SU-DHL-6 (cell line): ENCODE measurements around the gene OR1J4.
"Not testable (repeated sequence)": the region's sequence is repeated elsewhere in the genome, so short reads cannot be mapped to it uniquely, and the experiment has no call there.

Source experiments
- H2AFZ ChIP-seq: fragments of 200-600 bp; sonication (generic); 2 replicates; pipeline ENCODE4 v1.6.1; 2014; ENCODE audit warnings: low read depth, mild to moderate bottlenecking, moderate library complexity, mixed read lengths, antibody characterized with exemption, low read length; ENCODE audit not compliant: severe bottlenecking
- H3F3A ChIP-seq: fragments of 200-600 bp; shearing (Covaris generic); 2 replicates; pipeline ENCODE4 v1.6.0; 2016; ENCODE audit warnings: antibody characterized with exemption, mild to moderate bottlenecking; ENCODE audit not compliant: insufficient read depth
- H3K27ac ChIP-seq: fragments of 200-600 bp; sonication (generic); 2 replicates; pipeline ENCODE4 v1.5.1; 2016; ENCODE audit warnings: low read depth, mild to moderate bottlenecking, low read length, moderate library complexity, mixed read lengths
- H3K27me3 ChIP-seq: fragments of 200-600 bp; sonication (generic), shearing (Covaris generic); 2 replicates; pipeline ENCODE4 v1.6.0; 2014; ENCODE audit warnings: mild to moderate bottlenecking, low read length
- H3K36me3 ChIP-seq: fragments of 200-600 bp; sonication (generic); 2 replicates; pipeline ENCODE4 v1.6.1; 2014; ENCODE audit warnings: mild to moderate bottlenecking, low read length, mixed read lengths
- H3K4me2 ChIP-seq: fragments of 300-600, 200-600 bp; shearing (Covaris generic), sonication (generic); 2 replicates; pipeline ENCODE4 v1.6.0; 2014; ENCODE audit warnings: low read length, low read depth, mild to moderate bottlenecking; ENCODE audit not compliant: poor library complexity, severe bottlenecking
- H3K4me3 ChIP-seq: fragments of 200-600 bp; sonication (generic); 2 replicates; pipeline ENCODE4 v1.5.1; 2014; ENCODE audit warnings: antibody characterized with exemption, low read length, mild to moderate bottlenecking, mixed read lengths; ENCODE audit not compliant: insufficient read depth, poor library complexity, severe bottlenecking
- H3K79me2 ChIP-seq: fragments of 200-600 bp; sonication (generic); 2 replicates; pipeline ENCODE4 v1.6.1; 2014; ENCODE audit warnings: mild to moderate bottlenecking, low read length, moderate library complexity; ENCODE audit not compliant: insufficient read depth
- H3K9ac ChIP-seq: fragments of 200-600 bp; sonication (generic); 2 replicates; pipeline ENCODE4 v1.7.0; 2014; ENCODE audit warnings: mild to moderate bottlenecking, low read length
- H3K9me2 ChIP-seq: fragments of 200-600 bp; sonication (generic); replicated peaks from 2 replicates; pipeline ENCODE4 v1.6.1; 2014; ENCODE audit warnings: low read length; ENCODE audit not compliant: insufficient read depth
- H3K9me3 ChIP-seq: fragments of 200-600 bp; sonication (generic); 2 replicates; pipeline ENCODE4 v1.6.1; 2014; ENCODE audit warnings: low read length, mixed read lengths; ENCODE audit not compliant: insufficient read depth
- H4K20me1 ChIP-seq: fragments of 200-600 bp; sonication (generic); 2 replicates; pipeline ENCODE4 v1.6.1; 2014; ENCODE audit warnings: low read depth, mild to moderate bottlenecking, antibody characterized with exemption, low read length, moderate library complexity, mixed read lengths
- EZH2phosphoT487 ChIP-seq: fragments of 200-600 bp; sonication (generic), shearing (Covaris generic); conservative IDR thresholded peaks from 2 replicates; pipeline ENCODE4 v1.6.1; 2018; ENCODE audit warnings: mild to moderate bottlenecking, antibody characterized with exemption, low read length, moderate library complexity, mixed read lengths
- TF ChIP-seq, protein P1 (sequence below): fragments of 200-600 bp; sonication (generic); IDR thresholded peaks from one replicate; pipeline ENCODE4 v1.5.1; 2017; ENCODE audit warnings: antibody characterized with exemption, mild to moderate bottlenecking, low read length, moderate library complexity; ENCODE audit not compliant: insufficient read depth, poor library complexity, severe bottlenecking

Gene OR1J4

GRCh38 chr9:122519376-122519775 lies 435 bp downstream of the OR1J4 start:
- Histone ChIP-seq H3K27me3 (no peaks in the 10 kb centered on the region), H3K9ac (no peak overlapping the region), H3K27ac (no peak overlapping the region), H3K4me2 (no peak overlapping the region), H3K9me2 (no peaks in the 10 kb centered on the region), H3K36me3 (no peaks in the 10 kb centered on the region), H3K79me2 (no peaks in the 10 kb centered on the region), H3F3A (no peaks in the 10 kb centered on the region), H2AFZ (no peak overlapping the region), H3K9me3 (no peaks in the 10 kb centered on the region), H4K20me1 (no peaks in the 10 kb centered on the region), H3K4me3 (no peak overlapping the region)
- no peak for TF ChIP-seq EZH2phosphoT487
- TF ChIP-seq, protein P1, sequence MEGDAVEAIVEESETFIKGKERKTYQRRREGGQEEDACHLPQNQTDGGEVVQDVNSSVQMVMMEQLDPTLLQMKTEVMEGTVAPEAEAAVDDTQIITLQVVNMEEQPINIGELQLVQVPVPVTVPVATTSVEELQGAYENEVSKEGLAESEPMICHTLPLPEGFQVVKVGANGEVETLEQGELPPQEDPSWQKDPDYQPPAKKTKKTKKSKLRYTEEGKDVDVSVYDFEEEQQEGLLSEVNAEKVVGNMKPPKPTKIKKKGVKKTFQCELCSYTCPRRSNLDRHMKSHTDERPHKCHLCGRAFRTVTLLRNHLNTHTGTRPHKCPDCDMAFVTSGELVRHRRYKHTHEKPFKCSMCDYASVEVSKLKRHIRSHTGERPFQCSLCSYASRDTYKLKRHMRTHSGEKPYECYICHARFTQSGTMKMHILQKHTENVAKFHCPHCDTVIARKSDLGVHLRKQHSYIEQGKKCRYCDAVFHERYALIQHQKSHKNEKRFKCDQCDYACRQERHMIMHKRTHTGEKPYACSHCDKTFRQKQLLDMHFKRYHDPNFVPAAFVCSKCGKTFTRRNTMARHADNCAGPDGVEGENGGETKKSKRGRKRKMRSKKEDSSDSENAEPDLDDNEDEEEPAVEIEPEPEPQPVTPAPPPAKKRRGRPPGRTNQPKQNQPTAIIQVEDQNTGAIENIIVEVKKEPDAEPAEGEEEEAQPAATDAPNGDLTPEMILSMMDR, result no peak

- Histone ChIP-seq H3K9ac (no peak overlapping the region), H3K9me3 (no peaks in the 10 kb centered on the region)
Measured at GRCh38 chr9:122526602-122527001, 7.7 kb downstream of the OR1J4 start.

GRCh38 chr9:122527193-122527592 lies 8.3 kb downstream of the OR1J4 start, which contains the start of gene OR1N1:
Gene OR1N1, minus strand, starts transcription at chr9:122527293. Its CDS starts 0 bp downstream, at chr9:122527293.
- Histone ChIP-seq H3K4me3 (no peak within 1 kb of the TSS), H3K4me2 (no peak within 1 kb of the TSS), H2AFZ (no peak within 1 kb of the TSS), H3K9ac (no peak within 1 kb of the TSS), H3K36me3 (no peaks in the 10 kb centered on the region), H3K9me2 (no peaks in the 10 kb centered on the region), H3K79me2 (no peaks in the 10 kb centered on the region), H3F3A (no peaks in the 10 kb centered on the region), H4K20me1 (no peaks in the 10 kb centered on the region), H3K27me3 (no peaks in the 10 kb centered on the region), H3K9me3 (no peaks in the 10 kb centered on the region), H3K27ac (no peak within 1 kb of the TSS)
- TF ChIP-seq, protein P1, result no peak
- no peak for TF ChIP-seq EZH2phosphoT487

More at GRCh38 chr9:122526602-122527001, 7.7 kb downstream of the OR1J4 start:
- H3K4me3 ChIP-seq, result no peak overlapping the region
- no peaks in the 10 kb centered on the region for H3K36me3 ChIP-seq
- TF ChIP-seq, protein P1, result no peak
- TF ChIP-seq EZH2phosphoT487, result no peak
- H3K79me2 ChIP-seq, result no peaks in the 10 kb centered on the region
- no peak overlapping the region for H2AFZ ChIP-seq
- no peaks in the 10 kb centered on the region for H3K9me2 ChIP-seq
- no peaks in the 10 kb centered on the region for H3K27me3 ChIP-seq
- H3K27ac ChIP-seq, result no peak overlapping the region
- H3F3A ChIP-seq, result no peaks in the 10 kb centered on the region
- no peaks in the 10 kb centered on the region for H4K20me1 ChIP-seq
- no peak overlapping the region for H3K4me2 ChIP-seq

DNA sequence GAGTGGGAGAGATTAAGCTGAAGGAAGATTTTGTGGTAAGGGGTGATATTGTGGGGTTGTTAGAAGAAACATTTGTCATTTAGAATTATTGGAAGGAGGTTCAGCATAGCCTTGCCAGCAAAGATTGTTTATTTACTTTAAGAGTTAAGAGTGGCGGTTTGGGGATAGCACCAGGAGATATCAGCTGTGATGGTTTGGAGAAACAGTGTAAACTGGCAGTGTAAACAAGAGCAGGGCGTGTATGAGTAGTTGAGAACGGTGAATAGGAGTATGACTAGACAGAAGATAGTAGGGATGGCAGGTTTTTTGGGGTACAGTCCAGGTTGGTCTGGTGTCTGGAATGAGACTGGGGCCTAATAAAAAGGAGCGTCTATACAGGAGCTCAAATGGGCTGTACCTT lies 12.2 kb downstream of the OR1J4 start:
- H3K4me2 ChIP-seq, H3K27ac ChIP-seq, H3F3A ChIP-seq, H3K9ac ChIP-seq, H3K4me3 ChIP-seq, H3K9me2 ChIP-seq, H3K79me2 ChIP-seq, H4K20me1 ChIP-seq, H2AFZ ChIP-seq, H3K27me3 ChIP-seq, H3K9me3 ChIP-seq, H3K36me3 ChIP-seq: not testable (repeated sequence)
